ENCODE results near the gene HEBP1.

HEBP1 gene

DNA sequence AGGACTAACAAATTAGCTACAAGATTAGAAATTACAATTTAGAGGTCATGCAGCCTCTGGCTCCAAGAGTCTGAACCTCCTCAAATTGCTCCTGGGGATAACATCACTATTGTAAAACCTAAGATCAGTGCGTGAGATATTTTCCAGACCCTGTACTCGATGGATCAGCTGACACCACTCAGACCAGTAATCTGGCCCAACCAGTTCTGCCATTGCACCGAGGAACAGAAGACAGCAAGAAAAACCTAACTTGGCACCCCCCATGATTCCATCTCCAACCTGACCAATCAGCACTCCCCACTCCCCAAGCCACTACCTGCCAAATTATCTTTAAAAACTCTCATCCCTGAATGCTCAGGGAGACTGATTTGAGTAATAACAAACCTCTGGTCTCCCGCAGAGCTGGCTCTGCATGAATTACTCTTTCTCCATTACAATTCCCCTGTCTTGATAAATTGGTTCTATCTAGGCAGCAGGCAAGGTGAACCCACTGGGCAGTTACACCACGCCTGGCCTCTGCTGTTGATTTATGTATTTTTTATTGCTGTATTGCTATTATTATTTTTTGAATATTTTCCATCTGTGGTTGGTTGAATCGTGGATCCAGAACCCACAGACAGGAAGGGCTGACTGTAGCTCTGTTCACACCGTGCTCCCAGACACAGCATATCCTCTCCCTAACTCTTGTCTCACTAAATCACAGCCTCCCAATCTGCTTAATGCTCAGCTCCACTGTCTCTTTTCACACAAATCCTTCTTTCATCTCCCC, 9.2 kb downstream of the HEBP1 start:
- DNase-seq (ENCODE audit: low read depth) = peak; percentile 65

DNA sequence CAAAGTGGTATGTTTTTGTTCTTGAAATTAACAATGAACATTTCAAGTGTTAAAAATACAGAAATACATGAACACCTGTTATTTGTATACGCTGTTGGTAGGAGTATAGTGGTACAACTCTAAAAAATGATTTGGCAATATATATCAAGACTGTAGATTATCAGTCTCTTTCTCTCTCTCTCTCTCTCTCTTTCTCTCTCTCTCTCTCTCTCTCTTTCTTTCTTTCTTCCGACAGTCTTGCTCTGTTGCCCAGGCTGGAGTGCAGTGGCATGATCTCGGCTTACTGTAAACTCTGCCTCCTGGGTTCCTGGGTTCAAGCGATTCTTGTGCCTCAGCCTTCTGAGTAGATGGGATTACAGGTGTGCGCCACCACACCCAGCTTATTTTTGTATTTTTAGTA, 12.6 kb downstream of the HEBP1 start:
- no peak for DNase-seq (ENCODE audit: low read depth)

DNA sequence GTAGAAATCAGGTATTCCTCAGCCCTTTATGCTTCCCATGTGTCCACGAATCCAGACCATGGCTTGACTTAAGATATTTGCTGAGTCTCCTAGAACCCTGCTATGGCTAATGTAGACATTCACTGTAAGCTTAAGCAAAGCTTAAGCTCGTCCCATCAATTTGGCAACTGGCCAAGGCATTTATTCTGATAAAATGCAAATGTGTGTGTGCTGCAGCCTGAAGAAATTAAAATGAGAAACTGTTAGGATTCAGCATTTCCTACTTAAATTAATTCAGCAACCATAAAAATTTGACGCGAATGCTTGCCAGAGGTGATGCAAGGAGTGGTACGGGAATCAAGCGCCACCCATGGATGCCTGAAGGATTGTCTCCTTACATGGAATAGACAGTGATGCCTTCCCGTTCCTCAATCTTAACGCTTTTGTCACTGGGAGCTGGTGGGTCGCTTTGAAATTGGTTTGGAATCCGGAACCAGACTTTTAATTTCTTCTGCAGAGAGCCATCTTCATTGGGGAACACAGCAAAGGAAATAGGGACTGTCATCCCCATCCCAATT, 13.2 kb downstream of the HEBP1 start:
- no peak for DNase-seq (ENCODE audit: low read depth)

DNA sequence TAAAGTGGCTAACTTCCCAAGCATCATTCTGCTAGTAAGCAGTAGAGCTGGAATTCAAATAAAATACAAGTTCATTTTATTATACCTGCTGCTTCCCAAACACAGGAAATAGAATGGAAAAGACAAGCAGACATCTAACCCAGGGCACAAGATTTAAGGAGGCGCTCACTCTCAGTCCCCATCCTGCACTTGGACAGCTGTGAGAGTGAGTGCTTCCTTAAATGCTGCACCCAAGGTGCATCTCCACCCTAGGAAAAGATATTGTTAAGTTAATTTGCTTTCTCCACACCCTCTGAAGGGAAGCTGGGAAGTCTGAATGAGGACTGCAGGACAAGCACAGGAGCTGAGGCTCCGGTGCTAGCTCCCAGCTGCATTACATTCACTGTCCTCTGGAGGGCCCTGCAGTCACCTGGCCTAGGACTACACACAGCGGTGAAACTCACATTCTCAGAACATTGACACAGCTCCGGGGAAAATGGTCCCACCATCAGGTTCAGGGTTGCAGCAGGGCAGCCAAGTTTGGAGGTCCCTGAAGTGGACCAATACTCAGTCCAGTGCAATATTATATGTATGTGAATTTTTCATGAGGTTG, 14.2 kb downstream of the HEBP1 start:
- DNase-seq (ENCODE audit: low read depth) = peak; percentile 36

DNA sequence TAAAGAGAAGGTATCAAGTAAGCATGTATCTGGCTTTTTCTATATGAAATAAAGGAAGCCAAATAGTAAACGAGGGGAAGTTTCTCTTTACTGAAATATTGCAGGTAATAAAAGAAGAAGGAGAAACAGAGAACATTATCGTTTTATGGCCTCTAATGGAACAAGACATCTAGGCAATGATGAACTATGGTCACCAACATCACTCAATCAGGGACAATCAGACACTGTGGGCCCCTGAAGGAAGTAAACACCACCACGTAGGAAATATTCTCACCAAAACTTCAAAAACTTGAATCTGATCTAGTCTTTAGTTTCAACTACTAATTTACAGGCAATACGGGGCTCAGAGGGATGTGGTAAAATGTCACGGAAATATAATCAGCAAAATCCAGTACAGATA, 15.9 kb downstream of the HEBP1 start:
- DNase-seq (ENCODE audit: low read depth) = no peak

DNA sequence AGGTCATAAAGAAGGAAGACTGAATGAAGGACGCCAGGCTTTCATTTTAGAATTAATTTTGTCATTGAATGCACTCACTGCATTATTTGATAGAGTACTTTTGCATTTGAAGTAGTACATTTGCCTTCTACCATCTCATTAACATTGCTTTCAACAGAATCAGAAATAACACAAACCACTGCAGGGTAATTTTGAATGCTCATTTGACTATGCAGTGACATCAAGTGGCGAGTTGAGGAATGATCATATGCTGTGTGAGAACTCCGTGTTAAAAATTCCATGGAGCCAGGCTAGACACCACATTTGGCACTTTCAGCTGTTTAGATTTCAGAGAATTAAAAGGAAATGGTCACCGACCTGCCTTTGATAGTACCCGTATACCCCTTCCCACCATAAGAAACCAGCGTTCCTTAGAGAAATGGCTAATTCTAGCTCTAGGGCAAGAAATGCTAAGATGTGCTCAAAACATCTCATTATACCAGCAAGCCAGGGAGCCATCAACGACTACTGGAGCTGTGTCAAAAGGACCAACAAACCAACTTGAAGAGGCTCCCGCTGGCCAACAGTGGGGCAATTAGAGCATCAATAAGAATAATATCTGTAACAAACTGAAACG, 16.5 kb downstream of the HEBP1 start:
- DNase-seq (ENCODE audit: low read depth) = peak; percentile 62

DNA sequence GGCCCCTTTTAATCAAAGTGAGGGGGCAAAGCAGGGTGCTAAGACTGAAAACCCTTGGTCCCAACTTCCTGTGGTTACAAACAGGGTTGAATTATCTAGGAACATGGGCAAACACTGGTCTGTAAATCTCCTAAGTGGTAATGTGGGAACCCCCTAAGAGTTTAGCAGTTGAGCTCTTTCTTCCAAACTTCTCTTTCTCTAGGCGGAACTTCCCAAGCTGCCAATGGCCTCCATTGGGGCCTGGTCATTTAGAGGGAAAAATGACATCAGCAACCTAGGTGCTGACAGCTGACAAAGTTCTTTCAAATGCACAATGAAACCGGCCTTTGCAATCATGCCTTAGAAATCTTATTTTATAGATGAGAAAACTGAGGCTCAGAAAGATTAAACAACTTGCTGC, 17.7 kb downstream of the HEBP1 start:
- DNase-seq (ENCODE audit: low read depth) = no peak

DNA sequence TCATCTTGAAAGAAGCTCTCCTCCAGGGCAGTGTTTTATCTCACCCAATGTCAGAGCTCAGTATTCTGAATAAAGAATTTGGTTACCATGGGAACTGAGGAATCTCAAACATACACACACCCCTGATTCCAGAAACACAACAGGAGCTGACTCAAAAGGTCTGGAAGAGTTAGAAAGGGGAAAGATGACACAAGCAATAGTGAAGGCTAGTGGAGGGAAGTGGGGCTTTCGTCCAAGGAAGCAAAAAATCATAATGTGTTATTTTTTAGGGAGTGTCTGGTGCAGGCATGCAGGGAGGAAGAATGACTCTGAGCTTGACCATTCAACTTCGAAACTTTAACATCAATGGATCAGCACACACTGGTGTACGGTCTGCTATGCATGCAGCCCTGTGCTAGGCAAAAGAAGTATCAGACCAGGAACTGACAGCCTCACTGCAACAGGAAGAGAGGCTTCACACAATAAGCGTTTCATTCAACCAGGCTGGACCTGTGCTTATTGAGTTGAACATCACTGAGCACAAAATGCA, 20.3 kb downstream of the HEBP1 start:
- DNase-seq (ENCODE audit: low read depth) = peak; percentile 98

DNA sequence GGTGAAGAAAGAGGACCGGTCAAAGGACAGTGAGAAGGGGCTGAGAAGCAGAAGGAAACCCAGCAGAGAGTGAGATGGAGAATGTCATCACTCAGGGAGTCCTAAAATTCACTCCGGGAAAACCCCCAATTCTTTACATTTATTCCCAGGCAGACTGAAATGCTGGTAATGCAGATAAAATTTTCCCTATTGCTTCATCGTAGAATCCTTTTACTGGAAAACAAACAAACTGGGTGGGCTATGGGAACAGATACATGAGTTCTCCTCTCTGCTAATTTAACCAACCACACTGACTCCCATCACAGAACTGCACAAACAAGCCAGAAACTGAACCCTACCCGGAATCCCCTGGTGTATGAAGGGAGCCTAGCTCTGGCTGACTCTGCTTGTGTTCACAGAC, 20.9 kb downstream of the HEBP1 start:
- DNase-seq (ENCODE audit: low read depth) = peak; percentile 87

DNA sequence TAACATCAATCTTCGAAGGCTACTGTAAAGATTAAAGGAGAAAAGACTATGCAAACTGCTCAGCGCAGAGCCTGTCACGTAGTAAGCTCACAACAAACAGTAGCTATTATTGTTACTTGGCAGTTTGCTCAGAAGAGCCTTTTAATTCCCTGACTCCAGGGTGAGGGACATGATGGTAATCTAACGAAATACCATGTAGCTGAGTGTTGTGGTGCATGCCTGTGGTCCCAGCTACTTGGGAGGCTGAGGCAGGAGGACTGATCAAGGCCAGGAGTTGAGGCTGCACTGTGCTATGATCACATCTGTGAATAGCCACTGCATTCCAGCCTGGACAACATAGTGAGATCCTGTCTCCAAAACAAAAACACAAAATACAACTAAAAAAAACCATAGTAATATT, 22.8 kb downstream of the HEBP1 start:
- peak; percentile 12 for DNase-seq (ENCODE audit: low read depth)

DNA sequence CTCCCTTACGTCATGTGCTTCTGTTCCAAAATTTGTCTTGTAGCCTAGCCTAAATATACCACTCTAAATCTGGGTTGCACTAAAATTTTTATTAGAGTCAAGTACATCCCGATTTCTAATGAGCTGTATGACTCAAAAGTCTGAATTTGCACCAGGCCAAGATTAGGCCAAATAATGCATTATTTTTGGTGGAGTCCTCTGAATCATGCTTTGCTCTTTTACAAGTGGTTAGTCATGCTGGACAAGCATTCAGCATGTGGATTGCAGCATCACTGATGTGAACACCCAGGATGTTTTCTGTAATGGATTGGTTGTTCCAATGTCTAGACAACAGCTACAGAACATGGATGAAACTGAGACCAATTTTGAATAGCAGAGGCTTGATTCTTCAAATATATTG, 23.7 kb downstream of the HEBP1 start:
- DNase-seq (ENCODE audit: low read depth) = peak; percentile 97

DNA sequence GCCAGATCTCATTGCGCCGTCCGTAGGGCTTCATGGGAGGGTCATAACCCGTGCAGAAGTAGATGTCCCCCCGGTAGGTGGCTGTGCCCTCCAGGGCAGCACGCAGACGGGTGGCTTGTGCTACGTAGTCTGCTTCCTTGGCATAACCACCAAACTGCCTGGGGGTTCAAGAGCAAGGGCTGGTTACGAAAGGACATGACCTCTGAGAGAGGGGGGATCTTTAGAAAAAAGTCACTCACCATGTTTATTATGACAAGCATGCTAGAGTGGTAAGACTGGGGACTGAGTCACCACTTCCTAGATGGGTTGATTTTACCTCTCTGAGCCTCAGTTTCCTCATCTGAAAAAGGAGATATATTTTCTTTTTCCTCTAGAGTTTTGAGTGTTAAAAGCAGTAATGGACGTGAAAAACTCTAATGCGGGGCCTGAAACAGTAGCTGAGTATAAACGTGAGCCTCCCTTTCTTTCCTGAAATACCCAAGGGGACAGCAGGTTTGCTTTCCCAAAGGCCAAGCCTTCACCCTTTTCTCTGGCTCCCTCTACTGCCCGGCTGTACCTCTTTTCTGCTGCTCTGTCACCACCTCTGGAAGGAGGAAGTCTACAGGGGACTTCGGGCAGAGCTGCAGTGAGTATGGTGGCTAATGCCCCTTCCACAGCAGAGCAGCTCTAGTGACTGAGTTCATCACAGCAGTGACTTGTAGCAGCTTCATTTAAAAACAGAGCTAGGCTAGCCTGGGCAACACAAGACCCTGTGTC, 24.6 kb downstream of the HEBP1 start:
- peak; percentile 24 for DNase-seq (ENCODE audit: low read depth)

DNA sequence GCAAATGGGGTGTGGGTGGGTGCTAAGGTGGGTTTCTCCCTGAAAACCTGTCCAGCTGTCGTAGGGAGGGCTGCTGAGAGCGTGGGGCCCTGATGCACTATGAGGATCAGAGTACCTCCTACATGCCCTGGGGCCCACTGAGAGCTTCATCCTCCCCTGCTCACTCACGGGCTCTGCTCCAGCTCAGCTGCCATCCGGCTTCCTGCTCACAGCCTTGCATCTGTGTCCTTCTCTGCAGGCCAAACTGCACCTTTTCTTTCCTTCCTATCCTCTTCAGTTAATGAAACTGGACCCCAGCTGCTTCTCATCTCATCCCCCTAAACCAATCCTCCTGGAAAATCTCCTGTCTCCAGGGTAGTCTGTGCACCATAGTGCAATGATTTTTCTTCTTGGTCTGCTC, 25.9 kb downstream of the HEBP1 start:
- DNase-seq (ENCODE audit: low read depth) = no peak

DNA sequence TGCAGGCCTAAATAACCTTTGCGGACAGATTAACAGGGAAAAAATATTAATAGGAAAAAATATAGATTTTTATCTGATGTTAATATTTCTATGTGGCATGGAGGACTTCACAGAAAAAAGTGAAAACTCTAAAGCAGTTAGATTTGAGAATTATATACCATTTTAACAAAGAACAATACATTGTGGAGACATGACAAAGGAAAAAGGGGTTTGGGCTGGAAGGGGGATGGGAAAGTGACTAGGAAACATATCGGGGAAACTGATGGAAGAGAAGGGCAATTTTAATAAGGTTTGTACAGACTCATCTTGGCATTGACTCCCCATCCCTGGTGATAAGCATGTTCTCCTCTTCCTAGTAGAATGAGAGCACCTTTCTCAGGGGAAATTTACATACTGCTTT, 27.0 kb downstream of the HEBP1 start:
- DNase-seq (ENCODE audit: low read depth) = no peak

DNA sequence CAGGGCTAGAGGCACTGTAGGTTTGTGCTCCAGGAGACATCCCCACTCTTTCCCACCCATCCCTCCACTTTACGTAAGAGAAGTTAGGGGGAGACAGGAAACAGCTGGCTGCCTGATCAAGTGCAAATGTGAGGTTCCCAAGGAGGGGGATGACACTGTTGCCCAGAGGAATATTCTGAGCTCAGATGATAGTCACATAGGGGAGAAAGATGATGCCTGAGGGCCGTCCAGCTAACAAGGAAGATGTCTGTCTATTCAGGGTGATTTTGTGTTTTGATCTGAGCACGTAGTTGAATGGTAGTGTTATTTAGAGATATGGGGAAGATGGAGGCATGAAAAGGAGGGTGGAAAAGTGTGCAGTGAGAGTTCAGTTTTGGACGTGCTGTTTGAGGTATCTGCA, 34.2 kb downstream of the HEBP1 start:
- no peak for DNase-seq (ENCODE audit: low read depth)

DNA sequence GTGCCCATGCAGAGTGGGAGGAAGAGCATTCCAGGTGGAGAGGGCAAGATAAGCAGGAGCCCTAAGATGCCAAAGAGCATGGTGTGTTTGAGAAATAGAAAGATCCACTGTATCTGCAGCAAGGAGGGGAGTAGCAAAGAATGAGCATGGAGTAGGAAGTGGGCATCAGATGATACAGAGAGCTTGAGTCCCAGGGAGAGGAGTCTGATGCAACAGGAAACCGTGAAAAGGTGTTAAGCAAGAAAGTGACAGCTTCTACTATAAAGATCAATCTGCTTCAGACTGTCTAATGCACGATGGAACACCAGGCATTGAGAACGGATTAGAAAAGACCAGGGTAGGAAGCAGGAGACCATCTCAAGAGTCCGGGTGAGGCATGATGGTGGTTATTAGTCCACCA, 35.8 kb downstream of the HEBP1 start:
- no peak for DNase-seq (ENCODE audit: low read depth)

DNA sequence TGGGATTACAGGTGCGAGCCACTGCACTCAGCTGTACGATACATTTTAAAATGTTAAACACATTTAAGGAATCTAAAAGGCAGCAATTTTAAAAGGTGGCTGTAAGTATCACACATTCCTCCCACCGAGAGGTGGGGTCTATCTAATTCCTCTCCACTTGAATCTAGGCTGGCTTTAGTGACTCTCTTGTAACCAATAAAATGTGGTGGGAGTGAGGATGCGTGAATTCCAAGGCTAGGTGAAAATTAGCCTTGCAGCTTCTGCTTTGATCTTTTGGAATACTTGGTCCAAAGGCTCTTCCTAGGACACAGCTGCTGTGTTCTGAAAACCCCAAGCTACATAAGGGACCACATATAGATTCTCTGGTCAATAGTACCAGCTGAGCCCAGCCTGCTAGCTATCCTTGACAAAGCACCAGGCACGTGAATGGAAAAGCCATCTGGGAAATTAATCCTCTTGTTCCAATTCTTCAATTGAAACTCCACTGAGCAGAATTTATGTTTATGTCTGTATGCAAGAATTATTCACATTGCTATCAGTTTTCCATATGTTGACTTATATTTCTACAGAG, 39.3 kb downstream of the HEBP1 start:
- DNase-seq (ENCODE audit: low read depth) = no peak

DNA sequence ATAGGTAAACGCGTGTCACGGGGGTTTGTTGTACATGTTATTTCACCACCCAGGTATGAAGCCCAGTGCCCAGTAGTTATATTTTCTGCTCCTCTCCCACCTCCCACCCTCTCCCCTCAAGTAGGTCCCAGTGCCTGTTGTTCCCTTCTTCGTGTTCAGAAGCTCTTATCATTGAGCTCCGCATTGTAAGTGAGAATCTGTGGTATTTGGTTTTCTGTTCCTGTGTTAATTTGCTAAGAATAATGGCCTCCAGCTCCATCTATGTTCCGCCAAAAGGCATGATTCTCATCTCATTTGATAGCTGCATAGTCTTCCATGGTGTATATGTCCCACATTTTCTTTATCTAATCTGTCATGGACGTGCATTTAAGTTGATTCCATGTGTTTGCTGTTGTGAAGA, 41.2 kb downstream of the HEBP1 start:
- no peak for DNase-seq (ENCODE audit: low read depth)

DNA sequence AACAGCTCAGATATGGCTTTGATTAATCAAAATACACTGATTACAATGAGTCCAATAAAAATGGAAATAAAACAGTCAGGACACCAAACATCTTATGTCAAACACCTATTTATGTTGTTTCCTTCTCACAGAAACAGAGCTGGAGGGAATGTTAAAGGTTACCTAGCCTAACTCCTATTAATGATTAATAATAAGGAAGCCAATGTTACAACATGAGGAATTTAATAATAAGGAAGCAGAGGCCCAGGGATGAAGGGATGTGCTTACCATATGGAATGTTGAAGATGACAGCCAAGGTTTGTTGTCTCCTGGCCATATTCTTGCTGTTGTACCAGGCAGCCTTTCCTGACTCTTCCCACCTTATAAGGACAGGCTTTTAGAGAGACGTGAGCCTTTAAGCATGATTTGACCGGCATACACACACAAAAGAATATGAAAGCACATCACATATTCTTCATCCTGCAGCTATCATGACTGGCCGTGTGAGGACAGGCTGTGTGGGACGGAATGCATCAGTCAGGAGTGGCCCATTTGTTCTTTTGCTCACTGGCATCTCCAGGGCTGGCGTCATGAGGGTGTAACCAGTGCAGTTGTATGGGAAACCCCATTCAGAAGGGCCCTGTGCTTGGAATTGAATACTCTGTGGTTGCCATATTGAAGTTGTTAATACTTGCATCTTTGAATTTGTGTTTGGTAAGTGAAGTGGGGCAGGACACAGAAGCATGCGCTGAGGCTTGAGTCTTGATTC, 45.0 kb downstream of the HEBP1 start:
- no peak for DNase-seq (ENCODE audit: low read depth)

DNA sequence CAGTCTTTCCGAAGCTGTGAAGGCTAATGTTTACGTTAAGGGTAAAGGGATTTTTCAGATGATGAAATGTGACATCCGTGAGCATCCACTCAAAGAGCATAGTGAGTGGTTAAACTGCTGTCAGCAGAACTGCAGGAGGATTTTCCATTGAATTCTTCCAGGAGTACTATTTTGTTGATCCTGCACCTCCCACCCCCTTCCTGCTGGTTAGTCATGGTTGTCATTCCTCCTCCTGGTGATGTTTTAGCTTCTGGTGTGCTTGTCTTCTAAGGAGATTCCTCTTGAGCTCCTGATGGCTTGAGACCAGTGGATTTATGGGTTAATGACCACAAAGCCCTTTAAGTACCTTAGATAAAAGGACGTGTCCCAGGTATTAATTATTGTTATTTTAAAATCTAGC, 45.7 kb downstream of the HEBP1 start:
- DNase-seq (ENCODE audit: low read depth) = no peak

DNA sequence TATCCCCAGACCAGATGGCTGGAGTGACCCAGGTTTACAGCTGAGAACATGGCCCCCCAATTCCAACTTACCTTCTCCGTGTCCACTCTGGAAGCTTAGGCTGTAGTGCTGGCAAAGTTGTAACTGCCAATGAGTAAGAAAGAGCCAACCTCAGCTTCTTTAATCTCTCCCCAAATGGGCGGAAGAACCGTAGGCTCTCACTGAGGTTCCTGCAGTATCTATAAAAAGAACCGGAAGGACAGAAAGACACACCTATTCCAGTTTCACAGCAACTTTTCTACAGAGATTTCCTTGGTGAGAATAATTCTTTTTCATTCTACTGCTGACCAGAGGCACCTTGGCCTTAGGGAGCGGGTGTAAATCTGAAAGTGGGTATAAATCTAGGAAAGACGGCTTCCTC, 48.0 kb downstream of the HEBP1 start, which contains the start of gene GPRC5D:
TSS of gene GPRC5D (minus strand) at position 135 of the 400 bp plus-strand sequence. CDS start 1,786 bp downstream, outside the sequence.
- DNase-seq (ENCODE audit: low read depth) = no peak

Data from amniotic epithelial cell (primary cell).